ENCODE measurements around the gene SETMAR. TPM values are rescaled to one million over a fixed set of nuclear protein-coding genes. Genes with fewer than 3 reads are reported as not detected.

SETMAR gene
- total and polyA plus RNA-seq, 2 of the 13 experiments (the other 11 are each of a cell fraction or from before 2014, with no cell fraction given), result 7.0 to 16.7 TPM

DNA sequence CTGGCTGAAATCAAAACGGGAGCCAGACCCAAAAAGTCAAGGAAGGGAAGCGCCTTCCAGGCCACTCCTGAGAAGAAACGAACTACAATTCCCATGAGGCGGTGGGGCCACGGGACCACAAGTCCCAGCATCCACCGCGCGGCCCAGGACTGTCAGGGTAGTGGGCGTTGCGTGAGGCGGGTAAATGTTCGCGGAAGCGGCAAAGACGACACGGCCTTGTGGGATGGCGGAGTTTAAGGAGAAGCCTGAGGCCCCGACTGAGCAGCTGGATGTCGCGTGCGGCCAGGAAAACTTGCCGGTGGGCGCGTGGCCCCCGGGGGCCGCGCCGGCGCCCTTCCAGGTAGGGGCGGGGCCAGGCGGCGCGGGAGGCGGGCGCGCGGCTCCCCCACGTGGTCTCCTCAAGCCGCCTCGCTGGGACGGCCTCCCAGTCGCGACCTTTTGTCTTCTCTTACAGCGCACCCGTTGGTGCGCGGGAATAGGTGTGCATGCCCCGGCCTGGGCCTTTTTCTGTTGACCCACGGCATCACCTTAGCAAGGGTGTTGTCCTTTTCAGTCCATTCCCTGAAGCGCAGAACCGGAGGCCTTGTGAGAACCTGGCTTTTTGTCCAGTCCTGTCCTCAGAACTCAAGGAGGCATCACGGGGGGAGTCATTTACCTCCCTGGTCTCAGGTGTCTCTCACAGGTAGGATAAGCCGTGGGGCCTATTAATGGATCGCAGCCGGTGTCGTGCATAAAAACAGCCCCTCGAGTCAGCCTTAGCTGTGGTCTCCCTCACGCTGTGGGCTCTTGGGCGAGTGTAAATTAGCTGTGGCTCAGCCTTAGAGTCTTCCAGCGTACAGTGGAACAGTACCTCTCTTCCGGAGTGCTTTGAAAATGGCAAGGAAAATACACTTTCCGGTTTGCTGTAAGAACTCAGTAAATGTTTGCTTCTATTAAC lies at the start of gene SETMAR (continued):
- TF ChIP-seq HBP1 (CRISPR knock-in tag; IDR thresholded peaks at IDR 0.05; ENCODE audit: low read depth), result no peak
- TF ChIP-seq, protein P1, sequence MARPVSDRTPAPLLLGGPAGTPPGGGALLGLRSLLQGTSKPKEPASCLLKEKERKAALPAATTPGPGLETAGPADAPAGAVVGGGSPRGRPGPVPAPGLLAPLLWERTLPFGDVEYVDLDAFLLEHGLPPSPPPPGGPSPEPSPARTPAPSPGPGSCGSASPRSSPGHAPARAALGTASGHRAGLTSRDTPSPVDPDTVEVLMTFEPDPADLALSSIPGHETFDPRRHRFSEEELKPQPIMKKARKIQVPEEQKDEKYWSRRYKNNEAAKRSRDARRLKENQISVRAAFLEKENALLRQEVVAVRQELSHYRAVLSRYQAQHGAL (CRISPR knock-in tag; IDR thresholded peaks at IDR 0.05; ENCODE audit: not compliant biosample characterization), result no peak
- no peak for TF ChIP-seq NR2F6 (IDR thresholded peaks at IDR 0.05)
- TF ChIP-seq NR2F6 (CRISPR knock-in tag; IDR thresholded peaks at IDR 0.05), result 0 out of 2 replicates have a peak, but pooled peaks have one; percentile 20
- no peak for TF ChIP-seq ZNF180 (CRISPR knock-in tag; IDR thresholded peaks at IDR 0.05; ENCODE audit: borderline replicate concordance, low read depth)
- TF ChIP-seq, protein P2, sequence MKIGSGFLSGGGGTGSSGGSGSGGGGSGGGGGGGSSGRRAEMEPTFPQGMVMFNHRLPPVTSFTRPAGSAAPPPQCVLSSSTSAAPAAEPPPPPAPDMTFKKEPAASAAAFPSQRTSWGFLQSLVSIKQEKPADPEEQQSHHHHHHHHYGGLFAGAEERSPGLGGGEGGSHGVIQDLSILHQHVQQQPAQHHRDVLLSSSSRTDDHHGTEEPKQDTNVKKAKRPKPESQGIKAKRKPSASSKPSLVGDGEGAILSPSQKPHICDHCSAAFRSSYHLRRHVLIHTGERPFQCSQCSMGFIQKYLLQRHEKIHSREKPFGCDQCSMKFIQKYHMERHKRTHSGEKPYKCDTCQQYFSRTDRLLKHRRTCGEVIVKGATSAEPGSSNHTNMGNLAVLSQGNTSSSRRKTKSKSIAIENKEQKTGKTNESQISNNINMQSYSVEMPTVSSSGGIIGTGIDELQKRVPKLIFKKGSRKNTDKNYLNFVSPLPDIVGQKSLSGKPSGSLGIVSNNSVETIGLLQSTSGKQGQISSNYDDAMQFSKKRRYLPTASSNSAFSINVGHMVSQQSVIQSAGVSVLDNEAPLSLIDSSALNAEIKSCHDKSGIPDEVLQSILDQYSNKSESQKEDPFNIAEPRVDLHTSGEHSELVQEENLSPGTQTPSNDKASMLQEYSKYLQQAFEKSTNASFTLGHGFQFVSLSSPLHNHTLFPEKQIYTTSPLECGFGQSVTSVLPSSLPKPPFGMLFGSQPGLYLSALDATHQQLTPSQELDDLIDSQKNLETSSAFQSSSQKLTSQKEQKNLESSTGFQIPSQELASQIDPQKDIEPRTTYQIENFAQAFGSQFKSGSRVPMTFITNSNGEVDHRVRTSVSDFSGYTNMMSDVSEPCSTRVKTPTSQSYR (CRISPR knock-in tag; IDR thresholded peaks at IDR 0.05; ENCODE audit: borderline replicate concordance), result 0 out of 2 replicates have a peak, but pooled peaks have one; percentile 29
- TF ChIP-seq, protein P3, sequence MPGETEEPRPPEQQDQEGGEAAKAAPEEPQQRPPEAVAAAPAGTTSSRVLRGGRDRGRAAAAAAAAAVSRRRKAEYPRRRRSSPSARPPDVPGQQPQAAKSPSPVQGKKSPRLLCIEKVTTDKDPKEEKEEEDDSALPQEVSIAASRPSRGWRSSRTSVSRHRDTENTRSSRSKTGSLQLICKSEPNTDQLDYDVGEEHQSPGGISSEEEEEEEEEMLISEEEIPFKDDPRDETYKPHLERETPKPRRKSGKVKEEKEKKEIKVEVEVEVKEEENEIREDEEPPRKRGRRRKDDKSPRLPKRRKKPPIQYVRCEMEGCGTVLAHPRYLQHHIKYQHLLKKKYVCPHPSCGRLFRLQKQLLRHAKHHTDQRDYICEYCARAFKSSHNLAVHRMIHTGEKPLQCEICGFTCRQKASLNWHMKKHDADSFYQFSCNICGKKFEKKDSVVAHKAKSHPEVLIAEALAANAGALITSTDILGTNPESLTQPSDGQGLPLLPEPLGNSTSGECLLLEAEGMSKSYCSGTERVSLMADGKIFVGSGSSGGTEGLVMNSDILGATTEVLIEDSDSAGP (CRISPR knock-in tag; IDR thresholded peaks at IDR 0.05; ENCODE audit: borderline replicate concordance), result peak; percentile 57; the same call in 1 of the 2 replicates
- no peak for TF ChIP-seq ZNF17 (CRISPR knock-in tag; IDR thresholded peaks at IDR 0.05)
- peak; percentile 83 for TF ChIP-seq SAP130 (CRISPR knock-in tag; IDR thresholded peaks at IDR 0.05; ENCODE audit: low read depth)
- TF ChIP-seq ZMAT3 (CRISPR knock-in tag; conservative IDR thresholded peaks at IDR 0.05), result no peak
- no peak for TF ChIP-seq KLF9 (CRISPR knock-in tag; IDR thresholded peaks at IDR 0.05; ENCODE audit: low read depth)
- TF ChIP-seq NR2C2 (CRISPR knock-in tag; IDR thresholded peaks at IDR 0.05; ENCODE audit: borderline replicate concordance), result peak; percentile 73
- TF ChIP-seq LCORL (IDR thresholded peaks at IDR 0.05), result no peak
- TF ChIP-seq LCORL (CRISPR knock-in tag; IDR thresholded peaks at IDR 0.05), result no peak; the same call in 1 of the 2 replicates
- 0 out of 2 replicates have a peak, but pooled peaks have one; percentile 50 for TF ChIP-seq TAF1 (CRISPR knock-in tag; IDR thresholded peaks at IDR 0.05)
- TF ChIP-seq, protein P4, sequence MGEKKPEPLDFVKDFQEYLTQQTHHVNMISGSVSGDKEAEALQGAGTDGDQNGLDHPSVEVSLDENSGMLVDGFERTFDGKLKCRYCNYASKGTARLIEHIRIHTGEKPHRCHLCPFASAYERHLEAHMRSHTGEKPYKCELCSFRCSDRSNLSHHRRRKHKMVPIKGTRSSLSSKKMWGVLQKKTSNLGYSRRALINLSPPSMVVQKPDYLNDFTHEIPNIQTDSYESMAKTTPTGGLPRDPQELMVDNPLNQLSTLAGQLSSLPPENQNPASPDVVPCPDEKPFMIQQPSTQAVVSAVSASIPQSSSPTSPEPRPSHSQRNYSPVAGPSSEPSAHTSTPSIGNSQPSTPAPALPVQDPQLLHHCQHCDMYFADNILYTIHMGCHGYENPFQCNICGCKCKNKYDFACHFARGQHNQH (CRISPR knock-in tag; IDR thresholded peaks at IDR 0.05), result peak; percentile 38; the same call in 1 of the 2 replicates
- TF ChIP-seq NPAS2 (CRISPR knock-in tag; IDR thresholded peaks at IDR 0.05; ENCODE audit: borderline replicate concordance), result no peak
- TF ChIP-seq TOPORS (CRISPR knock-in tag; IDR thresholded peaks at IDR 0.05), result no peak
- peak; percentile 62; the same call in 1 of the 2 replicates for TF ChIP-seq ZSCAN9 (CRISPR knock-in tag; IDR thresholded peaks at IDR 0.05; ENCODE audit: borderline replicate concordance)
- TF ChIP-seq ZNF547 (CRISPR knock-in tag; IDR thresholded peaks at IDR 0.05), result peak; percentile 18
- no peak for TF ChIP-seq REPIN1 (CRISPR knock-in tag; IDR thresholded peaks at IDR 0.05; ENCODE audit: borderline replicate concordance, low read depth)
- peak; percentile 52 for TF ChIP-seq XRCC5 (optimal IDR thresholded peaks at IDR 0.05; ENCODE audit: low read length)
- no peak for TF ChIP-seq GATAD2A (CRISPR knock-in tag; IDR thresholded peaks at IDR 0.05)
